ENCODE results near the gene SCYL3. TPM values are rescaled to one million over a fixed set of nuclear protein-coding genes. Genes with fewer than 3 reads are reported as not detected.

The SCYL3 gene
- polyA plus RNA-seq, 4 donors: 17.8 to 20.2 (median 19.4) TPM

GRCh38 chr1:169900571-169900970, 6.9 kb upstream of the SCYL3 start:
- no peak for DNase-seq (ENCODE audit: low read depth in 4 of 4, low spot score in 2 of 4)

GRCh38 chr1:169899519-169900217, 6.0 kb upstream of the SCYL3 start:
- no peak for DNase-seq (ENCODE audit: low read depth in 4 of 4, low spot score in 2 of 4)

- no peak for DNase-seq (ENCODE audit: low read depth in 4 of 4, low spot score in 2 of 4)
Measured at GRCh38 chr1:169896013-169896412, 2.3 kb upstream of the SCYL3 start.

- no peak for DNase-seq (ENCODE audit: low read depth in 4 of 4, low spot score in 2 of 4)
Measured at GRCh38 chr1:169894424-169895145, 889 bp upstream of the SCYL3 start.

- peak in 2 of 4 donors; percentile 31 to 41 for DNase-seq (ENCODE audit: low read depth in 4 of 4, low spot score in 2 of 4)
Measured at GRCh38 chr1:169892927-169893644, 610 bp downstream of the SCYL3 start.

GRCh38 chr1:169892176-169892926, 1.3 kb downstream of the SCYL3 start:
- DNase-seq (ENCODE audit: low read depth in 4 of 4, low spot score in 2 of 4): no peak

GRCh38 chr1:169891539-169891885, 2.2 kb downstream of the SCYL3 start:
- DNase-seq (ENCODE audit: low read depth in 4 of 4, low spot score in 2 of 4): no peak

GRCh38 chr1:169890761-169891538, 2.7 kb downstream of the SCYL3 start:
- peak in 1 of 4 donors; percentile 36 for DNase-seq (ENCODE audit: low read depth in 4 of 4, low spot score in 2 of 4)

GRCh38 chr1:169889871-169890270, 3.8 kb downstream of the SCYL3 start:
- DNase-seq (ENCODE audit: low read depth in 4 of 4, low spot score in 2 of 4): no peak

- DNase-seq (ENCODE audit: low read depth in 4 of 4, low spot score in 2 of 4): no peak
Measured at GRCh38 chr1:169886931-169887330, 6.8 kb downstream of the SCYL3 start.

GRCh38 chr1:169886422-169886821, 7.3 kb downstream of the SCYL3 start:
- no peak for DNase-seq (ENCODE audit: low read depth in 4 of 4, low spot score in 2 of 4)

- no peak for DNase-seq (ENCODE audit: low read depth in 4 of 4, low spot score in 2 of 4)
Measured at GRCh38 chr1:169885207-169885606, 8.5 kb downstream of the SCYL3 start.

GRCh38 chr1:169884634-169885033, 9.1 kb downstream of the SCYL3 start:
- no peak for DNase-seq (ENCODE audit: low read depth in 4 of 4, low spot score in 2 of 4)

- DNase-seq (ENCODE audit: low read depth in 4 of 4, low spot score in 2 of 4): no peak
Measured at GRCh38 chr1:169882039-169882511, 11.6 kb downstream of the SCYL3 start.

GRCh38 chr1:169879034-169879840, 14.5 kb downstream of the SCYL3 start:
- DNase-seq (ENCODE audit: low read depth in 4 of 4, low spot score in 2 of 4): no peak

GRCh38 chr1:169878498-169878897, 15.2 kb downstream of the SCYL3 start:
- DNase-seq (ENCODE audit: low read depth in 4 of 4, low spot score in 2 of 4): no peak

- no peak for DNase-seq (ENCODE audit: low read depth in 4 of 4, low spot score in 2 of 4)
Measured at GRCh38 chr1:169877800-169878491, 15.8 kb downstream of the SCYL3 start.

- no peak for DNase-seq (ENCODE audit: low read depth in 4 of 4, low spot score in 2 of 4)
Measured at GRCh38 chr1:169874229-169874628, 19.5 kb downstream of the SCYL3 start.

Data from left renal cortex interstitium (tissue), 4 donors.